ENCODE data around the gene SLC35A2.

DNA sequence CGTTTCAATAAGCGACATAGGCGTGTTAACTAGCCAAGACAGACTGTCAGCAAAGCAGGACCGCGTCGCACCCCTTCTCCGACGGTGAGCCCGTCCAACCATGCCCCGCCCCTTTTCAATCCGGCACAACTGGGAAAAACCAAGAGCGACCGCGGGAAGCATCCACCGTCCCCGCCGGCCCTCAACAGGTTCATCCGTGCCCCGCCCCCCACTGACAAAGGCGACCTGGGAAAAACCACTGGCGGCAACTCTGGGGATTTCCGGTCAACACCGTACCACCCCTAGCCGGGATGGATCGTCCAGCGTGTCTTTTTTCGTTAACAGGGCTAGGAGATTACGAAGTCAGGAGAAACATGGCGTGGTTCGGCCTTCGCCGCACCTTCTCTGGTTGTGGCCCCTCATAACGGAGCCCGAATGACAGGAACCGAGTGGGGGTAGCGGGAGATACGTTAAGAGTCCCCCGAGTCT is 14.3 kb downstream of the SLC35A2 start:
- TF ChIP-seq ZNF274 (IDR thresholded peaks at IDR 0.05; ENCODE audit: low read depth, low read length) (no peak), YY1 (IDR thresholded peaks at IDR 0.05; ENCODE audit: insufficient read depth, insufficient read length) (no peak), SUZ12 (IDR thresholded peaks at IDR 0.05; ENCODE audit: extremely low read depth, insufficient read depth, insufficient read length) (no peak)

All from NT2/D1 (cell line).